ENCODE measurements around the gene FOSL2. TPM values are rescaled to one million over a fixed set of nuclear protein-coding genes. Genes with fewer than 3 reads are reported as not detected.

Gene FOSL2
- total RNA-seq, 1 donor from 2014 or later, result 65.4 TPM

GRCh38 chr2:28423856-28424605, 31.4 kb downstream of the FOSL2 start:
- intact Hi-C loops (cut with DNase I), result no loop called here
- no peak for DNase-seq (ENCODE audit: low spot score)

DNA sequence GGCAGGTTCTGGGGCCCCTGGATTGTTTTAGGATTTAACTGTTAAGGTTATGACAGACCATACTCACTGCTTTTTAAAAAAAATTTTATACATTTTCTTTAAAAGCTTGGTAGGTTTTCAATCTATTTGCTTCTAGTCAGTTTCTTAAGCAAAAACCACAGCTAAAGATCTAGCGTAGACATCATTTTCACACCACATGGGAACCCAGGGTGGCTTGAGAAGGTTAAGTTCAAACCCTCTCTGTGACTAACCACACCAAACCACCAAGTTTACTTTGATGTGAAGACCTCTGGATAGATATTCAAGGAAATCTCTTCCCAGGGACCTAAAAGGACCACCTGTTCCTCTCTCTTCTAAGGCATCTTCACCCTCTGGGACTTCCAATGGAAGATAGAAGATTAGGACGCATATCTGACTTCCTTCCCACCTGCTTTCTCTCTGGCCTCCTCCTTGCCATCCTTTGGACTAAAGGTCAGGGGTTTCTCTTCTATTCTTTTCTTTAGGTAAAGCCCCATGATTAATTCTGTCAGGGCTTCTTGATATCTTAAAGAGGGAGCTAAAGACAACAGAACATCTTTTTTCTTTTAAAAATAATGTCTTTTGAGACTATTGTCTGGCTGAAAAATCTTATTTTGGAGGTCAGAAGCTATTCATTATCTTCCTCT, 32.3 kb downstream of the FOSL2 start:
- intact Hi-C loops (cut with DNase I), result no loop called here
- DNase-seq (ENCODE audit: low spot score), result no peak

- intact Hi-C loops (cut with DNase I), result no loop called here
- DNase-seq (ENCODE audit: low spot score), result no peak
Observed at GRCh38 chr2:28425464-28425835, 32.8 kb downstream of the FOSL2 start.

- intact Hi-C loops (cut with DNase I), result no loop called here
- DNase-seq (ENCODE audit: low spot score), result no peak
Observed at GRCh38 chr2:28427741-28428415, 35.2 kb downstream of the FOSL2 start.

DNA sequence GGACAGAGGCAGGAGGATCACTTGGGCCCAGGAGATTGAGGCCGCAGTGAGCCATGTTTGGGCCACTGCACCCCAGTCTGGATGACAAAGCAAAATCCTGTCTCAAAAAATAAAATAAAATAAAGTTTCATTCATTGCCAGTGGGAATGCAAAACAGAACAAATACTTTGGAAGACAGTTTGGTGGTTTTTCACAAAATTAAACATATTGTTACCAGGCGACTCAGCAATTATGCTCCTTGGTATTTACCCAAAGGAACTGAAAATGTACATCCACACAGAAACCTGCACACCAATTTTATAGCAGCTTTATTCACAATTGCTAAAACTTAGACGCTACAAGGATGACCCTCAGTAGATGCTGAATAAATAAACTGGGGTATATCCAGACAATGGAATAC, 35.8 kb downstream of the FOSL2 start:
- intact Hi-C loops (cut with DNase I), result no loop called here
- DNase-seq (ENCODE audit: low spot score), result no peak

DNA sequence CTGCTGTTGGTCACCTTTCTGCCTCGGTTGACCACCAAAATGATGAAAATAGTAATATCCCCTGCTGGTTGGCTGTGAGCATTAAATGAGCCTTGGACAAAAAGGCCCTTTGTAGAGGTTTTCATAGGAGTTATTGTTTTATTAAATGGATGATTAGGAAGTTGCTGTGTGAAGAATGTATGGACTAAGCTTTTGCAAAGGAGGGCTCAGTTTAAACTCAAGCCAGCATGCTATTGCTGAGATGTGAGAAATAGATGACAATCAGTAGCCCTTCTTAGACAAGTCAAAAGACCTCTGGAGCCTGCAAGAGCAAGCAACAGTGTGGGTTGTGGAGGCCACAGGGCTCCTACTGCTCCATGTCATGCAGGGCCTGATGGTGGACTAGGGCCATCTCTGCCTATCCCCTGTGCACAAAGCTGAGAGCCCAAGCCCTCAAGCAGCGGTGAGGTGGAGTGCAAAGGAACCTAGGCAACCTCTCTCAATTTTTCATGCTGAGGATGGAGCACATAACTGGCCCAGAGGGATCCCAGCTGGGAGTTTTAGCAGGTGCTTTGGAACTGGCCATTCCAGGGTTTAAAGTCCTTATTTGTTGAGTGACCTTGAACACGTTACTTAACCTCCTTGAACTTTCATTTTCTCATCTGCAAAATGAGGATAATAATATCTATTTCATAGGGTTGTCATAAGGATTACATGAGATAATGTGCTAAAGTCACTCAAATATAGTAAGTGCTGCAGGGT, 37.1 kb downstream of the FOSL2 start:
- DNase-seq (ENCODE audit: low spot score), result no peak
- intact Hi-C loops (cut with DNase I), result no loop called here

- intact Hi-C loops (cut with DNase I), result no loop called here
- DNase-seq (ENCODE audit: low spot score), result no peak
Observed at GRCh38 chr2:28430377-28430765, 37.7 kb downstream of the FOSL2 start.

DNA sequence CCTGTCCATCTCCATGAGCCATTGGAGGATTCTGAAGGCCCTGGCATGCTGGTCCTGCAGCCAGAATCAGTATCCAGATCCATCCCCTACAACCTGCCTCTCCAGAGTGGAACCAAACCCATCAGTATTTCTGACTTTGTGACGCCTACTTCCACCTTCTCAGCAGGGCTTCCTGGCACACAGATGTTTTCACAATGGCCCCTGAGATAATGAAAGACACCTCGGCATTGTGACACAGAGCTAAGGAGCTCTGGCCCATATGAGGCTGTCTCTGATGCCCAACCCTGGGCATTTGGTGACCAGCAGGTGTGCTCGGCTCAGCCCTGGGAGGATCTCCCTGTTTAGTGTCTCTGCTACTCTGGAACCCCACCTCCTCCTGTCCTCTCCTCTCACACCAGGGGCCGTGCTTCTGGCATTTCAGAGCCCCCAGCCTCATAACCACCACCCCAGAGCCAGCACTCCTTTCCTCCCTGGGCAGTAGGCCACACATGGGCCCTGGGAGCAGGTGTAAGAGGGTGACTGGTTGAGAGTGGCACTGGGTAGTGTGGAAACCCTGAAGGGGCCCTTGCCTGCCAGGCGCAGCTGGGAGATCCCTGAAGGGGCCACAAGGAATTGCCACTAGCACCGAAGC, 38.2 kb downstream of the FOSL2 start:
- intact Hi-C loops (cut with DNase I), result no loop called here

DNA sequence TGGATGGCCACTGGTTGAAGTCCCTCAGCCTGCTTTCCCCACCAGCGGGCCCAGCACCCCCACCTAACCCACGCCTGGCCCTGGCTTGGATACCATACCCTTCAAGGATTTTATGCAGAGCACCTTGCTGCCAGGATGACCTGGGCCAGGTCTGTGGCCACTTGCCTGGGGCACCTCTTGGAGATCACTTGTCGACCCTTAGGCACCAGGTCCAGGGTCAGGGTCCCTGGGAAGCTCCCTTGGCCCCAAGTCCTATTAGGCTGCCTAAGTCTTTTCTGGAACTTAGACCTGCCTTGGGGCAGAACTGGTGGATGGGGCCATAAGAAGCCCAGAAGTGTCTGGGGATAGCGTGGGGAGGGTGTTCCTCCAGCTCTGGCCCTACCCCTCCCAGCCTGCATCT, 39.1 kb downstream of the FOSL2 start:
- intact Hi-C loops (cut with DNase I), result no loop called here
- no peak for DNase-seq (ENCODE audit: low spot score)

More for the DNA sequence above, 38.2 kb downstream of the FOSL2 start:
- no peak for DNase-seq (ENCODE audit: low spot score)

DNA sequence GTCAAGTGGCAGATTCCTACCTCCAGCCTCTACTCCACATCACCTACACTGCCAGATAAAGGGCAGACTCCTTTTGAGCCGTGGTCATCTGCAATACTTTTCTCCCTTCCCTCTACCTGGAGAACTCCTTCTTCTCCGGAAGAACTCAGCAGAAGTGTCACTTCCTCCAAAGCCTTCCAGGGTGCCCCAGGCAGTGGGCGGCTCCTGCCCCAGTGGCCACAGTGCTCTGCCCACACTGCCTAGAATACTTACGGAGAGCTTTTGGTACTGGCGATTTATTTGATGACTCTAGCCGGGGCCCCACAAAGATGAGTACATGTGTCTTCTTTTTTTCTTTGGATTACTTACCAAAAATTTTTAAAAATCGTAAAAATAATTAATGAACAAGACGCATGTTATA, 39.7 kb downstream of the FOSL2 start:
- DNase-seq (ENCODE audit: low spot score), result no peak
- intact Hi-C loops (cut with DNase I), result no loop called here

DNA sequence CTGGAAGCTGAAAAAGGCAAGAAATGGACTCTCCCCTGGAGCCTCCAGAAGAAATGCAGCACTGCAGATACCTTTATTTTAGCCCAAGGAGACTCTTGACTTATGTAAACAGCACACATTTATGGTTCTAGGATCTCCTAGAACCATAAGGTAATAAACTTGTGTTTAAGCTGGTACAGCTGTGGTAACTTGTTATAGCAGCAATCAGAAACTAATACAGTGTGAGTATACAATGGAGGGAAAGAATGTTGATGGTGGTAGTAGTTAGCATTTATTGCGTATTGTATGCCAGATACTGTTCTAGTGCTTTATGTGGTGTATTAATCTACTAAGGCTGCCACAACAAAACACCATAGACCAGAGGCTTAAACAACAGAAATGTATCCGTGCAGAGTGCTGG, 40.6 kb downstream of the FOSL2 start:
- intact Hi-C loops (cut with DNase I), result no loop called here

GRCh38 chr2:28433935-28434599, 41.4 kb downstream of the FOSL2 start:
- no peak for DNase-seq (ENCODE audit: low spot score)
- intact Hi-C loops (cut with DNase I), result no loop called here

More for the DNA sequence above, 40.6 kb downstream of the FOSL2 start:
- DNase-seq (ENCODE audit: low spot score), result no peak

- no peak for DNase-seq (ENCODE audit: low spot score)
- intact Hi-C loops (cut with DNase I), result no loop called here
Observed at GRCh38 chr2:28434600-28434989, 41.9 kb downstream of the FOSL2 start.

DNA sequence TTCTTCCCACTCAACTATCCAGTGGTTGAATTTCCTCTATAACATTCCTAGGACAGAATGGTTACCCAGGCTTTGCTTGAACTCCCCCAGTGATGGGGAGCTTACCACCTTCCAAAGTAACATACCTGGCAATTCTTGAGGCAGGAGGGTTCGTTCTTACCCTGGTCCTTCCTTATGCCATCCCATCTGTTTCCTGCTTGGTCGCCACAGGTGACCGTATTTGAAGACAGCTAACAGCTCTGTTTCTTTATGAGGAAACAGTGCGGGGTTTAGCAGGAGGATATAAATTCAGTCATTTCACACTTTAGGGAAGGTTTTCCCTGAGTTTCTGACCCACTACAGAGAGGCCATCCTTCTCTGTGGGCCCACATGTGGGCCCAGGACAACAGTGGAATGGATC, 42.6 kb downstream of the FOSL2 start:
- intact Hi-C loops (cut with DNase I), result no loop called here
- no peak for DNase-seq (ENCODE audit: low spot score)

DNA sequence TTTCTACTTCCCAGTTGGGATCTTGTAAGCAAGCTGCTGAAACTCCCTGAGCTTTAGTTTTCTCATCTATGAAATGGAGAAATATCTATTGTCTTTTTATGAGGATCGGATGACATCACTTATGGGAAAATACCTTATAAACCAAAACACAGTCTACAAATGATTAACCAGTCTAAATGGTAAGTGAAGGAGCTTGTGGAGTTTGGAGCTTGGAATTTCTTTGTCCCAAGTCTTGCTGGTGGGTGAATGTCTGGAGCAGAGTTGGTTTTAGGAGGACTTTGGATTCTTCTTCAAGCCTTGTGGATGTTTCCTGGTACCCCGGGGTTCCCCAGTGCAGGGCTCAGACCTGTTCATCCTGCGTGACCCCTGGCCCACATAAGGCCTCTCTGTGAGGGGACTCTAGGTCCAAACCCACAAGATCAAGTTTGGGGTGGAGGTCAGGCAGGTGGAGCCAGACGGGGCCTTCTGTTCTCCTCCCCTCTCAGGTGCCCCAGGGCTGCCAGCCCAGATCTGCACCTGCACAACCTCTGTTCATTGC, 43.2 kb downstream of the FOSL2 start:
- no peak for DNase-seq (ENCODE audit: low spot score)
- intact Hi-C loops (cut with DNase I), result no loop called here

GRCh38 chr2:28436525-28437051, 43.9 kb downstream of the FOSL2 start:
- no peak for DNase-seq (ENCODE audit: low spot score)
- intact Hi-C loops (cut with DNase I), result no loop called here

GRCh38 chr2:28437149-28437835, 44.6 kb downstream of the FOSL2 start:
- intact Hi-C loops (cut with DNase I), result no loop called here
- DNase-seq (ENCODE audit: low spot score), result no peak

DNA sequence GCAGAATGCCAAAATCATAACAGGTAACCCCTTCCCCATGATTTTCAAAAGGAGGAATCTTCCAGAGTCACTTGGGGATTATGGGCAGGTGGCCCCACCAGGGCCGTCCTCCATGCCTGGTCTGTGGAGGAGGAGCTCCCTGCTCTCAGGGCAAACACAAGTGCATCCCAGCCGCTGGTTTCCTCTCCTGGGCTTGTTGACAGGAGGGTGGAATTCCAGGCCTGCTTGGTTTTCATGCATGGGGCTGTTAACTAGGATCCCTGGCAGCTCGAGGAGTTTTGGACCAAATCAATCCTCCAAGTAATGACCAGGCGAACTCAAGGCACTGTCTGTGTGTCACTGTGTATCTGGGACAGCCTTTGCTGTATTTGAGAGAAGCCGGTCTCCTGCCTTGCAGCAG, 45.3 kb downstream of the FOSL2 start:
- no peak for DNase-seq (ENCODE audit: low spot score)
- intact Hi-C loops (cut with DNase I), result no loop called here
